DMS 273 treated with DMSO at 0.1 percent for 48 hours (cell line): Measurements from ENCODE around the gene PPM1D.

Experiments used
- DNase-seq: peaks from one replicate; lab custom pipeline; 2025; lab: John Stamatoyannopoulos, UW

Gene PPM1D

GRCh38 chr17:60618854-60619526 lies 19.0 kb downstream of the PPM1D start:
- DNase-seq, result no peak

GRCh38 chr17:60622961-60623360 lies 23.0 kb downstream of the PPM1D start:
- no peak for DNase-seq

- DNase-seq, result no peak
Observed at GRCh38 chr17:60623415-60623814, 23.4 kb downstream of the PPM1D start.

GRCh38 chr17:60627124-60627523 lies 27.1 kb downstream of the PPM1D start:
- DNase-seq, result no peak

- no peak for DNase-seq
Observed at GRCh38 chr17:60628252-60628889, 28.4 kb downstream of the PPM1D start.

GRCh38 chr17:60629120-60629519 lies 29.1 kb downstream of the PPM1D start:
- no peak for DNase-seq

- peak; percentile 45 for DNase-seq
Observed at GRCh38 chr17:60630352-60630751, 30.4 kb downstream of the PPM1D start.

GRCh38 chr17:60631119-60631518 lies 31.1 kb downstream of the PPM1D start:
- no peak for DNase-seq

GRCh38 chr17:60637683-60638082 lies 37.7 kb downstream of the PPM1D start:
- no peak for DNase-seq

GRCh38 chr17:60639019-60639330 lies 39.0 kb downstream of the PPM1D start:
- DNase-seq, result no peak

- DNase-seq, result no peak
Observed at GRCh38 chr17:60640503-60640902, 40.5 kb downstream of the PPM1D start.

GRCh38 chr17:60641126-60641525 lies 41.1 kb downstream of the PPM1D start:
- DNase-seq, result no peak

GRCh38 chr17:60641810-60642220 lies 41.8 kb downstream of the PPM1D start:
- DNase-seq, result peak; percentile 43

GRCh38 chr17:60645918-60646523 lies 46.0 kb downstream of the PPM1D start:
- no peak for DNase-seq

- no peak for DNase-seq
Observed at GRCh38 chr17:60646701-60647100, 46.7 kb downstream of the PPM1D start.

- no peak for DNase-seq
Observed at GRCh38 chr17:60647705-60648104, 47.7 kb downstream of the PPM1D start.

- no peak for DNase-seq
Observed at GRCh38 chr17:60652454-60653247, 52.7 kb downstream of the PPM1D start.

- DNase-seq, result no peak
Observed at GRCh38 chr17:60653569-60653968, 53.6 kb downstream of the PPM1D start.

- DNase-seq, result no peak
Observed at GRCh38 chr17:60656499-60656898, 56.5 kb downstream of the PPM1D start.

- DNase-seq, result no peak
Observed at GRCh38 chr17:60659156-60659555, 59.2 kb downstream of the PPM1D start.

GRCh38 chr17:60661489-60661888 lies 61.5 kb downstream of the PPM1D start:
- DNase-seq, result no peak

- DNase-seq, result no peak
Observed at GRCh38 chr17:60664022-60664421, 64.0 kb downstream of the PPM1D start.

GRCh38 chr17:60665602-60666001 lies 65.6 kb downstream of the PPM1D start:
- no peak for DNase-seq
